Duodenal mucosa (tissue), 2 donors: ENCODE results near the gene CDH9.

Source experiments
- H3K27ac ChIP-seq: one replicate; pipeline ENCODE4 v1.7.0; 2013; ENCODE audit warnings: low read depth, low read length
- H3K27me3 ChIP-seq, 2 donors: one replicate each; pipeline ENCODE4 v1.7.0; 2013; ENCODE audit warnings: low read length in 2 of 2, control low read depth in 1 of 2; ENCODE audit not compliant: insufficient read depth in 2 of 2, control insufficient read depth in 1 of 2
- H3K36me3 ChIP-seq, 2 donors: one replicate each; pipeline ENCODE4 v1.7.0; 2013; ENCODE audit warnings: low read length in 2 of 2, control low read depth in 1 of 2; ENCODE audit not compliant: insufficient read depth in 2 of 2, control insufficient read depth in 1 of 2
- H3K4me1 ChIP-seq, 2 donors: one replicate each; pipeline ENCODE4 v1.7.0; 2013; ENCODE audit warnings: low read length in 2 of 2, control low read depth in 1 of 2; ENCODE audit not compliant: insufficient read depth in 2 of 2, control insufficient read depth in 1 of 2
- H3K4me3 ChIP-seq, 2 donors: one replicate each; pipeline ENCODE4 v1.7.0; 2013; ENCODE audit warnings: low read length in 2 of 2, low read depth in 1 of 2
- H3K9ac ChIP-seq, 2 donors: one replicate each; pipeline ENCODE4 v1.7.0; 2013; ENCODE audit warnings: low read length in 2 of 2, low read depth in 1 of 2
- H3K9me3 ChIP-seq, 2 donors: one replicate each; pipeline ENCODE4 v1.7.0; 2013; ENCODE audit warnings: low read length in 2 of 2, control low read depth in 1 of 2; ENCODE audit not compliant: control insufficient read depth in 1 of 2

Gene CDH9

GRCh38 chr5:26893078-26893477 lies 145.3 kb downstream of the CDH9 start:
- Histone ChIP-seq H3K9me3 (no peaks in the 10 kb centered on the region), H3K4me3 (no peak overlapping the region)

GRCh38 chr5:26889815-26890214 lies 148.6 kb downstream of the CDH9 start:
- Histone ChIP-seq H3K9me3 (peaks cover 0 to 7% of the 10 kb centered on the region in 2 donors), H3K36me3 (no peaks in the 10 kb centered on the region), H3K4me1 (no peaks in the 10 kb centered on the region), H3K4me3 (no peak overlapping the region), H3K27me3 (no peaks in the 10 kb centered on the region), H3K27ac (no peak overlapping the region), H3K9ac (no peak overlapping the region)

More at GRCh38 chr5:26893078-26893477, 145.3 kb downstream of the CDH9 start:
- H3K9ac ChIP-seq = no peak overlapping the region
- H3K27ac ChIP-seq = no peak overlapping the region
- no peaks in the 10 kb centered on the region for H3K27me3 ChIP-seq
- no peaks in the 10 kb centered on the region for H3K36me3 ChIP-seq
- H3K4me1 ChIP-seq = no peaks in the 10 kb centered on the region

- Histone ChIP-seq H3K36me3 (no peaks in the 10 kb centered on the region), H3K4me3 (no peak overlapping the region), H3K9me3 (peaks cover 8 to 10% of the 10 kb centered on the region in 2 donors)
These were observed 153.9 kb downstream of the CDH9 start for GRCh38 chr5:26884481-26884880.

GRCh38 chr5:26883375-26883774 lies 155.0 kb downstream of the CDH9 start:
- H3K36me3 ChIP-seq = no peaks in the 10 kb centered on the region

More at GRCh38 chr5:26884481-26884880, 153.9 kb downstream of the CDH9 start:
- Histone ChIP-seq H3K4me1 (no peaks in the 10 kb centered on the region), H3K9ac (no peak overlapping the region), H3K27ac (no peak overlapping the region), H3K27me3 (no peaks in the 10 kb centered on the region)

GRCh38 chr5:26881901-26882300 lies 156.5 kb downstream of the CDH9 start:
- Histone ChIP-seq H3K27ac (no peak overlapping the region), H3K4me3 (no peak overlapping the region), H3K9me3 (peaks cover 8 to 10% of the 10 kb centered on the region in 2 donors), H3K4me1 (no peaks in the 10 kb centered on the region), H3K9ac (no peak overlapping the region), H3K27me3 (no peaks in the 10 kb centered on the region), H3K36me3 (no peaks in the 10 kb centered on the region)

More at GRCh38 chr5:26883375-26883774, 155.0 kb downstream of the CDH9 start:
- no peaks in the 10 kb centered on the region for H3K27me3 ChIP-seq
- H3K9ac ChIP-seq = no peak overlapping the region
- H3K9me3 ChIP-seq = peaks cover 8 to 10% of the 10 kb centered on the region in 2 donors
- H3K4me3 ChIP-seq = no peak overlapping the region
- no peak overlapping the region for H3K27ac ChIP-seq
- no peaks in the 10 kb centered on the region for H3K4me1 ChIP-seq

GRCh38 chr5:26877154-26877553 lies 161.2 kb downstream of the CDH9 start:
- no peaks in the 10 kb centered on the region for H3K27me3 ChIP-seq
- H3K4me1 ChIP-seq = no peaks in the 10 kb centered on the region
- H3K9me3 ChIP-seq = peaks cover 2 to 8% of the 10 kb centered on the region in 2 donors
- H3K27ac ChIP-seq = no peak overlapping the region
- no peak overlapping the region for H3K4me3 ChIP-seq
- no peak overlapping the region for H3K9ac ChIP-seq
- no peaks in the 10 kb centered on the region for H3K36me3 ChIP-seq

- no peaks in the 10 kb centered on the region for H3K36me3 ChIP-seq
- no peaks in the 10 kb centered on the region for H3K4me1 ChIP-seq
- H3K4me3 ChIP-seq = no peak overlapping the region
- H3K9ac ChIP-seq = no peak overlapping the region
- no peaks in the 10 kb centered on the region for H3K27me3 ChIP-seq
- no peak overlapping the region for H3K27ac ChIP-seq
- H3K9me3 ChIP-seq = peaks cover 4 to 6% of the 10 kb centered on the region in 2 donors
These were observed 166.0 kb downstream of the CDH9 start for GRCh38 chr5:26872337-26872736.

GRCh38 chr5:26869781-26870180 lies 168.6 kb downstream of the CDH9 start:
- Histone ChIP-seq H3K9ac (no peak overlapping the region), H3K36me3 (no peaks in the 10 kb centered on the region), H3K27me3 (no peaks in the 10 kb centered on the region), H3K27ac (no peak overlapping the region), H3K4me1 (no peaks in the 10 kb centered on the region), H3K9me3 (peaks cover 11 to 14% of the 10 kb centered on the region in 2 donors), H3K4me3 (no peak overlapping the region)

GRCh38 chr5:26868504-26868903 lies 169.9 kb downstream of the CDH9 start:
- no peak overlapping the region for H3K27ac ChIP-seq
- H3K9ac ChIP-seq = no peak overlapping the region
- H3K4me3 ChIP-seq = no peak overlapping the region
- no peaks in the 10 kb centered on the region for H3K27me3 ChIP-seq
- H3K36me3 ChIP-seq = no peaks in the 10 kb centered on the region
- no peaks in the 10 kb centered on the region for H3K4me1 ChIP-seq
- H3K9me3 ChIP-seq = peaks cover 11% of the 10 kb centered on the region in 2 donors

GRCh38 chr5:26864061-26864460 lies 174.3 kb downstream of the CDH9 start:
- no peaks in the 10 kb centered on the region for H3K36me3 ChIP-seq
- H3K9ac ChIP-seq = no peak overlapping the region
- H3K27me3 ChIP-seq = no peaks in the 10 kb centered on the region
- no peaks in the 10 kb centered on the region for H3K4me1 ChIP-seq
- no peak overlapping the region for H3K27ac ChIP-seq
- H3K4me3 ChIP-seq = no peak overlapping the region
- peaks cover 14 to 16% of the 10 kb centered on the region in 2 donors for H3K9me3 ChIP-seq

- no peaks in the 10 kb centered on the region for H3K36me3 ChIP-seq
- no peak overlapping the region for H3K4me3 ChIP-seq
- no peaks in the 10 kb centered on the region for H3K4me1 ChIP-seq
- H3K27ac ChIP-seq = no peak overlapping the region
- H3K27me3 ChIP-seq = no peaks in the 10 kb centered on the region
- no peak overlapping the region for H3K9ac ChIP-seq
- H3K9me3 ChIP-seq = peaks cover 19 to 46% of the 10 kb centered on the region in 2 donors
These were observed 182.1 kb downstream of the CDH9 start for GRCh38 chr5:26856238-26856637.
